Measurements from ENCODE around the gene LYPD3. TPM values are rescaled to one million over a fixed set of nuclear protein-coding genes. Genes with fewer than 3 reads are reported as not detected.

Gene LYPD3
- total RNA-seq, 2 donors from 2014 or later = 9.8 to 27.6 TPM

- Histone ChIP-seq H3K27me3 (replicated peaks; ENCODE audit: insufficient read depth) (no peaks in the 10 kb centered on the region), H3K36me3 (no peaks in the 10 kb centered on the region), H3K9me3 (no peaks in the 10 kb centered on the region), H3K27ac (no peak overlapping the region), H3K4me3 (no peak overlapping the region), H3K4me1 (replicated peaks) (peaks cover 3% of the 10 kb centered on the region)
- 78% methylated on average over 3 of the region's 3 CpGs for WGBS
- intact Hi-C loops (cut with DNase I) = no loop called here
- TF ChIP-seq POLR2AphosphoS5 (IDR thresholded peaks at IDR 0.05) = no peak
- no peak for TF ChIP-seq POLR2A (IDR thresholded peaks at IDR 0.05)
- TF ChIP-seq CTCF (IDR thresholded peaks at IDR 0.05) = no peak
- no peak for DNase-seq (ENCODE audit: low spot score)
These were observed 12.8 kb downstream of the LYPD3 start for GRCh38 chr19:43452582-43452981.

DNA sequence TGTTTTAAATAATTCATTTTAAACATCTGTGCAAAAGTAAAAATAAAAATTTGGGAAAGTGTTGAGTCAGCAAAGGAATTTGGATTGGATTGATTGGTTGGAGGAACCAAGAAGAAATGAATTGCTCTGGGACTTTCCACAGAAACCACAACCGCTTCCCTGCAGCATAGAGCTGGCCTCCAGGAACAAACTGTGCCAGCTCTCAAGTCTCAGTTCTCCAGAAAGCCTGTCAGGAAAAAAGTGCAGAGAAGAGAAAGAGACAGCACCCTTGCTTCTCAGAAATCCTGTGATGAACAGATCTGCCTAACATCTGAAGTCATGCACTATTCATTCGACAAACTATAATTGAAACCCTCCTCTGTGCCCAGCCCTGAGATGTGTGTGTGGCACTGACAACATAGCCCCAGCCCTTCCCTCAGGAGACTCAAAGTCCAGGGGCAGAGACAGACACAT is 14.8 kb downstream of the LYPD3 start:
- TF ChIP-seq CTCF (IDR thresholded peaks at IDR 0.05) = no peak
- TF ChIP-seq POLR2A (IDR thresholded peaks at IDR 0.05) = no peak
- no peak for TF ChIP-seq POLR2AphosphoS5 (IDR thresholded peaks at IDR 0.05)
- WGBS = 51% methylated on average over 2 of the region's 2 CpGs
- Histone ChIP-seq H3K27me3 (replicated peaks; ENCODE audit: insufficient read depth) (no peaks in the 10 kb centered on the region), H3K4me1 (replicated peaks) (no peaks in the 10 kb centered on the region), H3K36me3 (no peaks in the 10 kb centered on the region), H3K27ac (peak overlapping the region in 1 of 2 donors; percentile 19), H3K4me3 (no peak overlapping the region), H3K9me3 (no peaks in the 10 kb centered on the region)
- intact Hi-C loops (cut with DNase I) = no loop called here
- DNase-seq (ENCODE audit: low spot score) = no peak

- H3K9me3 ChIP-seq = no peaks in the 10 kb centered on the region
- H3K27me3 ChIP-seq (replicated peaks; ENCODE audit: insufficient read depth) = no peaks in the 10 kb centered on the region
- intact Hi-C loops (cut with DNase I) = loop anchor here (1.0 to 10.0 kb wide), 2 partner anchors 72 to 207 kb away; no protein-coding TSS in a partner anchor
- WGBS = 91% methylated on average over 9 of the region's 9 CpGs
- no peak overlapping the region for H3K27ac ChIP-seq
- H3K4me3 ChIP-seq = no peak overlapping the region
- TF ChIP-seq POLR2AphosphoS5 (IDR thresholded peaks at IDR 0.05) (no peak), CTCF (IDR thresholded peaks at IDR 0.05) (no peak), POLR2A (IDR thresholded peaks at IDR 0.05) (no peak)
- H3K36me3 ChIP-seq = no peaks in the 10 kb centered on the region
- DNase-seq (ENCODE audit: low spot score) = no peak
- H3K4me1 ChIP-seq (replicated peaks) = no peaks in the 10 kb centered on the region
These were observed 17.8 kb downstream of the LYPD3 start for GRCh38 chr19:43447655-43448054.

DNA sequence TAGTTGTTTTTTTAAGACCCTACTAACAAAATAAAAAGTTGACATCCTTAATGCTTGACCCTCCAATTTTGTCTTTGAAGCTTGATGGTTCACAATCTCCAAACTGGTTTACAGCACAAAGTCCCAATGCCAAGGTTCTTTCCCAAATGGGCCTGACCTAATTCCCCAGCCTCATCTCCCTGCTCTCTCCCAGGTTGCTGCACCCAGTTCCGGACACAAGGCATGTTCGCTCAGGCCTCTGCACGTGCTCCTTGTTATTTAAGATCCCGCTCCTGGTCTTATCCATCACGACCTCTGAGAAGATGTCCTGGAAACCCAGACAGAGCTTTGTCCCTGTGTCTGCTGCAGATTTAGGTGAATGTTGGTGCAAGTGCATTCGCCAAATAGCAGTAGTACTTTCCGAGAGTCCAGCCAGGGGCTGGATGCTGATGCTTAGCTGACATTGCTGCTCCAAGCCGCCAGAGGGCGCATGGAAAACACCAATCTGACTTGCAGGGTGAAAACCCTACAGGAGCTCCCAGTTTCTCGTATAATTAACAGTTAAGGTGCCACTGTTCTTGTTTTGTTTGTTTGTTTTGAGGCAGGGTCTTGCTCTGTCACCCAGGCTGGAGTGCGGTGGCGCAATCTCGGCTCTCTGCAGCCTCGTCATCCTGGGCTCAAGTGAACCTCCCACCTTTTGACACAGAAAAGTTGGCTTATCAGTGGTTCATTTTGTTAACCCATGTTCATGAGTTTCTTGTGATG is 18.5 kb downstream of the LYPD3 start:
- WGBS = 28% methylated on average over 14 of the region's 14 CpGs
- no peaks in the 10 kb centered on the region for H3K4me1 ChIP-seq (replicated peaks)
- intact Hi-C loops (cut with DNase I) = loop anchor here (1.0 to 10.0 kb wide), 2 partner anchors 72 to 208 kb away; no protein-coding TSS in a partner anchor
- no peaks in the 10 kb centered on the region for H3K9me3 ChIP-seq
- no peaks in the 10 kb centered on the region for H3K36me3 ChIP-seq
- DNase-seq (ENCODE audit: low spot score) = peak; percentile 68
- no peaks in the 10 kb centered on the region for H3K27me3 ChIP-seq (replicated peaks; ENCODE audit: insufficient read depth)
- TF ChIP-seq POLR2AphosphoS5 (IDR thresholded peaks at IDR 0.05) (peak; percentile 74), POLR2A (IDR thresholded peaks at IDR 0.05) (no peak), CTCF (IDR thresholded peaks at IDR 0.05) (peak; percentile 91 to 98 (median 97))
- H3K4me3 ChIP-seq = no peak overlapping the region
- no peak overlapping the region for H3K27ac ChIP-seq

- Histone ChIP-seq H3K36me3 (no peaks in the 10 kb centered on the region), H3K4me3 (no peak overlapping the region), H3K27ac (no peak overlapping the region), H3K9me3 (no peaks in the 10 kb centered on the region), H3K4me1 (replicated peaks) (no peaks in the 10 kb centered on the region), H3K27me3 (replicated peaks; ENCODE audit: insufficient read depth) (no peaks in the 10 kb centered on the region)
- TF ChIP-seq POLR2AphosphoS5 (IDR thresholded peaks at IDR 0.05) (no peak), POLR2A (IDR thresholded peaks at IDR 0.05) (no peak), CTCF (IDR thresholded peaks at IDR 0.05) (no peak)
- 90% methylated on average over 2 of the region's 2 CpGs for WGBS
- DNase-seq (ENCODE audit: low spot score) = no peak
- intact Hi-C loops (cut with DNase I) = loop anchor here (10.0 kb wide), 1 partner anchor 209 kb away; no protein-coding TSS in a partner anchor
These were observed 20.0 kb downstream of the LYPD3 start for GRCh38 chr19:43445426-43445825.

Measured in prostate gland (tissue), 2 donors.